Measurements from ENCODE around the gene CBX4. TPM values are rescaled to one million over a fixed set of nuclear protein-coding genes. Genes with fewer than 3 reads are reported as not detected.

Gene CBX4
- total RNA-seq, 1 experiment from 2014 or later, result 53.5 TPM

DNA sequence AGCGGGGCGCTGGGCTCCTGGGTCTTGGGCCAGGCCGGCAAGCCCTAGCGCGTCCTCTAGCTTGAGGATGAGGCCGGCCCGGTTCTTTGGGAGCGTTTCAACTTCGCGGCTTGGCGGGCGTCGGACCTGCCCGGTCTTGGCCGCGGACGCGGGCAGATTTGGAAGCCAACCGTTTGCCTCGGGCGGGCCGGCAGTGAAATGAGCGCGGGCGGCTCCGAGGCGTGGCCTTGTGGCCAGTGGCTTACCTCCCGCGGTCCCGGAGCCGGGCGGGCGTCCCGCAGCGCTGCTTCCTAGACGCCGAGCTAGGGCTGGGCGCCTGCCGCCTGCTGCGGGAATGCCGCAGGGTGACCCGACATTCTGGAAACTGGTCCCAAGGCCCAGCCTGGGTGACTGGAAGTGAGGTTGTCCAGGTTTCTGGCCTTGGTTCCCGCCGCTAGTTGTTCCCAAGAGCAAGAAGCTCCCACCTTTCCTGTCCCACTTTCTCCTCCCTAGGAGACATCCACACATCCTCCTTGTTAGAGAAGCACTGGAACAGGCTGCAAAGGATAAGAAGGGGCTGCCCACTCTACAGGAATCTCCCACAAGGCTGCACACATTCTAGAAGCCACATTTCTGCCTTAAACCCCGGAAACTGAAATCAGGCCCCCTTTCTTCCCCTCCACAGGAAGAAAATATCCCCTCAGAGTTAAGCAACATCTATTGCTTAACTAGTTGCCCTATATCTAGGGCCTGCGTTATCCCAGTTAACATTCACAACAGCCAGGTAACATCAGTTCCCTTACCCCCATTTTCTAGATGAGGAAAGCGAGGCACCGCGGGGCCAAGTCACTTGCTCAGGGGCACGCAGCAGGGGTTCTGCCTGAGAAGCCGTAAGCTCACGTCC is 37.8 kb downstream of the CBX4 start:
- Histone ChIP-seq H3K9me3 (ENCODE audit: low read length) (no peaks in the 10 kb centered on the region), H3K36me3 (ENCODE audit: low read depth, low read length) (no peaks in the 10 kb centered on the region), H3K79me2 (ENCODE audit: low read length) (peaks cover 4% of the 10 kb centered on the region), H3K4me1 (ENCODE audit: insufficient read depth, low read length) (peaks cover 38% of the 10 kb centered on the region), H3K27me3 (ENCODE audit: low read length) (peaks cover 88% of the 10 kb centered on the region), H3K4me2 (ENCODE audit: low read length) (peak overlapping the region; percentile 89), H4K20me1 (ENCODE audit: low read length) (no peaks in the 10 kb centered on the region), H3K9me2 (replicated peaks; ENCODE audit: low read length) (no peaks in the 10 kb centered on the region), H3F3A (ENCODE audit: low read length, unreplicated experiment) (no peaks in the 10 kb centered on the region), H3K9ac (ENCODE audit: low read length) (no peak overlapping the region), H3K4me3 (ENCODE audit: low read length) (peak overlapping the region; percentile 62), H2AFZ (ENCODE audit: low read length) (peak overlapping the region; percentile 87), H3K27ac (ENCODE audit: low read length) (no peak overlapping the region)
- no peak for ATAC-seq
- DNase-seq, result peak; percentile 54
- intact Hi-C loops (cut with micrococcal nuclease), result no loop called here
- POLR2A ChIA-PET (ENCODE audit: unreplicated experiment), result no interaction called here
- TF ChIP-seq EZH2phosphoT487 (IDR thresholded peaks at IDR 0.05; ENCODE audit: borderline replicate concordance, low read length) (peak; percentile 60), CTCF (conservative IDR thresholded peaks at IDR 0.05; ENCODE audit: low read depth, low read length) (no peak), EZH2 (IDR thresholded peaks at IDR 0.05; ENCODE audit: low read length, unreplicated experiment) (peak; percentile 30)
- CTCF ChIA-PET, result interaction anchor here (0.5 to 1.8 kb wide), 3 partner anchors 38 to 169 kb away, joined by 3 to 15 read pairs (median 5); partner anchors contain the start of gene CBX4
- no TSS peak for BruUV-seq (replicated peaks)

- H2AFZ ChIP-seq (ENCODE audit: low read length), result peak overlapping the region; percentile 87
- H3K36me3 ChIP-seq (ENCODE audit: low read depth, low read length), result no peaks in the 10 kb centered on the region
- TF ChIP-seq EZH2phosphoT487 (IDR thresholded peaks at IDR 0.05; ENCODE audit: borderline replicate concordance, low read length) (no peak; the same call in 1 of the 2 replicates), CTCF (conservative IDR thresholded peaks at IDR 0.05; ENCODE audit: low read depth, low read length) (no peak), EZH2 (IDR thresholded peaks at IDR 0.05; ENCODE audit: low read length, unreplicated experiment) (no peak)
- H3K27ac ChIP-seq (ENCODE audit: low read length), result no peak overlapping the region
- intact Hi-C loops (cut with micrococcal nuclease), result no loop called here
- peaks cover 12% of the 10 kb centered on the region for H3K79me2 ChIP-seq (ENCODE audit: low read length)
- peak overlapping the region; percentile 89 for H3K4me2 ChIP-seq (ENCODE audit: low read length)
- H3K9me3 ChIP-seq (ENCODE audit: low read length), result no peaks in the 10 kb centered on the region
- BruUV-seq (replicated peaks), result no TSS peak
- no peaks in the 10 kb centered on the region for H4K20me1 ChIP-seq (ENCODE audit: low read length)
- DNase-seq, result peak; percentile 58
- POLR2A ChIA-PET (ENCODE audit: unreplicated experiment), result no interaction called here
- H3K4me1 ChIP-seq (ENCODE audit: insufficient read depth, low read length), result peaks cover 45% of the 10 kb centered on the region
- H3K4me3 ChIP-seq (ENCODE audit: low read length), result peak overlapping the region; percentile 62
- no peaks in the 10 kb centered on the region for H3F3A ChIP-seq (ENCODE audit: low read length, unreplicated experiment)
- peak; percentile 14 for ATAC-seq
- CTCF ChIA-PET, result interaction anchor here (0.5 to 1.8 kb wide), 3 partner anchors 39 to 170 kb away, joined by 3 to 15 read pairs (median 5); partner anchors contain the start of gene CBX4
- H3K27me3 ChIP-seq (ENCODE audit: low read length), result peaks cover 79% of the 10 kb centered on the region
- no peaks in the 10 kb centered on the region for H3K9me2 ChIP-seq (replicated peaks; ENCODE audit: low read length)
- no peak overlapping the region for H3K9ac ChIP-seq (ENCODE audit: low read length)
Observed at GRCh38 chr17:79800325-79801155, 38.7 kb downstream of the CBX4 start.

Data from PC-3 (cell line).